Smooth muscle cell (in vitro differentiated cells): ENCODE measurements around the gene HMGXB3. TPM values are rescaled to one million over a fixed set of nuclear protein-coding genes. Genes with fewer than 3 reads are reported as not detected.

Source experiments
- DNase-seq: peaks from one replicate; lab custom pipeline; 2025; ENCODE audit not compliant: unreplicated experiment; lab: John Stamatoyannopoulos, UW
- H2AFZ ChIP-seq: fragments of 200-600 bp; sonication (generic); 2 replicates; pipeline ENCODE4 v1.6.0; 2016; ENCODE audit warnings: antibody characterized with exemption, low read depth, mild to moderate bottlenecking
- H3F3A ChIP-seq: fragments of 200-600 bp; sonication (generic); 2 replicates; pipeline ENCODE4 v1.6.0; 2017; ENCODE audit warnings: antibody characterized with exemption, low read depth
- H3K27ac ChIP-seq: fragments of 200-600 bp; sonication (generic); 2 replicates; pipeline ENCODE4 v1.5.1; 2016; ENCODE audit warnings: low read depth, mild to moderate bottlenecking
- H3K27me3 ChIP-seq: fragments of 200-600 bp; sonication (generic); 2 replicates; pipeline ENCODE4 v1.6.1; 2016; ENCODE audit warnings: low read depth, mild to moderate bottlenecking
- H3K36me3 ChIP-seq: fragments of 200-600 bp; sonication (generic); 2 replicates; pipeline ENCODE4 v1.5.1; 2016; ENCODE audit warnings: low read depth
- H3K4me1 ChIP-seq: fragments of 200-600 bp; sonication (generic); 2 replicates; pipeline ENCODE4 v1.5.1; 2016; ENCODE audit warnings: low read depth
- H3K4me2 ChIP-seq: fragments of 200-600 bp; sonication (generic); 2 replicates; pipeline ENCODE4 v1.6.0; 2016; ENCODE audit warnings: mild to moderate bottlenecking
- H3K4me3 ChIP-seq: fragments of 200-600 bp; sonication (generic); 2 replicates; pipeline ENCODE4 v1.5.1; 2016; ENCODE audit warnings: mild to moderate bottlenecking
- H3K79me2 ChIP-seq: fragments of 200-600 bp; sonication (generic); 2 replicates; pipeline ENCODE4 v1.6.0; 2016; ENCODE audit warnings: low read depth, mild to moderate bottlenecking
- H3K9ac ChIP-seq: fragments of 200-600 bp; sonication (generic); 2 replicates; pipeline ENCODE4 v1.6.0; 2016; ENCODE audit warnings: low read depth
- H3K9me3 ChIP-seq: fragments of 200-600 bp; sonication (generic); replicated peaks from 2 replicates; pipeline ENCODE4 v1.5.1; 2016; ENCODE audit warnings: low read depth
- H4K20me1 ChIP-seq: fragments of 200-600 bp; sonication (generic); 2 replicates; pipeline ENCODE4 v1.6.0; 2016; ENCODE audit warnings: low read depth
- CTCF ChIP-seq: fragments of 200-600 bp; sonication (generic); IDR thresholded peaks from 2 replicates; pipeline ENCODE4 v1.5.1; 2017; ENCODE audit warnings: borderline replicate concordance, mild to moderate bottlenecking, antibody characterized with exemption; ENCODE audit not compliant: insufficient read depth, poor library complexity, severe bottlenecking
- WGBS: methylation state at CpG from one replicate; pipeline ENCODE4 v1.1.7; 2016; ENCODE audit warnings: low lambda C conversion rate; 5-methylcytosine and 5-hydroxymethylcytosine counted together
- polyA plus RNA-seq: library from polyadenylated mRNA; unstranded; fragments of >200 nt; fragmentation: Nextera tagmentation; extraction: Ambion mirVana; gene quantifications from 2 replicates; pipeline ENCODE4 v1.2.1, GENCODE V29; 2016
- total RNA-seq: library from RNA; depleted of rRNA; stranded (reverse); fragments of >200 nt; gene quantifications from 2 replicates; pipeline ENCODE4 v1.2.3, GENCODE V29; 2014

The HMGXB3 gene
- 41.2 and 41.8 TPM in 2 replicates for total RNA-seq
- polyA plus RNA-seq = 31.4 and 31.7 TPM in 2 replicates

- TF ChIP-seq CTCF = no peak
- DNase-seq = peak; percentile 80
- Histone ChIP-seq H3K27ac (peak within 1 kb of the TSS; percentile 88), H3K79me2 (peaks cover 67% of the 10 kb centered on the region), H3K4me3 (peak within 1 kb of the TSS; percentile 81), H3K4me2 (peak within 1 kb of the TSS; percentile 95), H3K4me1 (peaks cover 21% of the 10 kb centered on the region), H3K36me3 (peaks cover 3% of the 10 kb centered on the region), H3K9ac (peak within 1 kb of the TSS; percentile 97), H3F3A (no peaks in the 10 kb centered on the region), H3K9me3 (no peaks in the 10 kb centered on the region), H4K20me1 (peaks cover 38% of the 10 kb centered on the region), H3K27me3 (no peaks in the 10 kb centered on the region), H2AFZ (peak within 1 kb of the TSS; percentile 68)
- WGBS = 1% methylated on average over 66 of the region's 72 CpGs
Observed at GRCh38 chr5:150000256-150000989, at the start of gene HMGXB3, which contains the start of gene TIGD6. Gene HMGXB3 (plus strand): TSS chr5:150000739. CDS start chr5:150004853, 4,114 bp downstream. Gene TIGD6 (minus strand): TSS chr5:150000654. CDS start chr5:149996348, 4,306 bp downstream.

GRCh38 chr5:149951138-149951749, 49.3 kb upstream of the HMGXB3 start:
- no peak for TF ChIP-seq CTCF
- Histone ChIP-seq H3K27ac (no peak overlapping the region), H3K9ac (no peak overlapping the region), H3F3A (no peaks in the 10 kb centered on the region), H3K4me3 (no peak overlapping the region), H3K36me3 (no peaks in the 10 kb centered on the region), H4K20me1 (no peaks in the 10 kb centered on the region), H3K4me2 (no peak overlapping the region), H3K27me3 (no peaks in the 10 kb centered on the region), H2AFZ (no peak overlapping the region), H3K9me3 (no peaks in the 10 kb centered on the region), H3K4me1 (no peaks in the 10 kb centered on the region), H3K79me2 (no peaks in the 10 kb centered on the region)
- WGBS = 86% methylated on average over 6 of the region's 6 CpGs
- DNase-seq = no peak

GRCh38 chr5:149953436-149954121, 47.0 kb upstream of the HMGXB3 start:
- Histone ChIP-seq H3K36me3 (no peaks in the 10 kb centered on the region), H3F3A (no peaks in the 10 kb centered on the region), H2AFZ (no peak overlapping the region), H3K4me2 (no peak overlapping the region), H3K9me3 (no peaks in the 10 kb centered on the region), H3K4me3 (no peak overlapping the region), H3K79me2 (no peaks in the 10 kb centered on the region), H3K4me1 (no peaks in the 10 kb centered on the region), H3K27me3 (no peaks in the 10 kb centered on the region), H3K27ac (no peak overlapping the region), H4K20me1 (no peaks in the 10 kb centered on the region), H3K9ac (no peak overlapping the region)
- DNase-seq = no peak
- WGBS = 89% methylated on average over 9 of the region's 9 CpGs
- TF ChIP-seq CTCF = no peak
